Stomach (tissue), 9 donors: ENCODE results near the gene DNAH17. TPM values are rescaled to one million over a fixed set of nuclear protein-coding genes. Genes with fewer than 3 reads are reported as not detected.

Source experiments
- DNase-seq, 2 donors: peaks; one replicate each; pipeline versions ENCODE4 v3.0.0 to v3.0.0-alpha.2; 2013 to 2019
- H3K27ac ChIP-seq, 5 donors: fragments of 200-600 bp in 4 of 5; sonication (generic) in 4 of 5; one replicate each; pipeline ENCODE4 v1.5.1; 2013 to 2019; ENCODE audit warnings: mild to moderate bottlenecking in 1 of 5, moderate library complexity in 1 of 5
- H3K27me3 ChIP-seq, 3 donors: fragments of 200-600 bp; sonication (generic); one replicate each; pipeline ENCODE4 v1.5.1; 2017 to 2019; ENCODE audit warnings: mixed run types in 1 of 3
- H3K36me3 ChIP-seq, 4 donors: fragments of 200-600 bp; sonication (generic); 1 replicate in 3 of 4; 2 replicates in 1 of 4; pipeline ENCODE4 v1.5.1; 2016 to 2019
- H3K4me1 ChIP-seq, 4 donors: fragments of 200-600 bp; sonication (generic); one replicate each; pipeline ENCODE4 v1.5.1; 2016 to 2019
- H3K4me3 ChIP-seq, 4 donors: fragments of 200-600 bp; sonication (generic) in 3 of 4; one replicate each; pipeline ENCODE4 v1.5.1; 2016 to 2019; ENCODE audit warnings: mild to moderate bottlenecking in 1 of 4
- H3K9me3 ChIP-seq, 4 donors: fragments of 200-600 bp; sonication (generic); one replicate each; pipeline ENCODE4 v1.5.1; 2016 to 2019
- CTCF ChIP-seq, 7 experiments: fragments of 450-650 bp in 4 of 7; fragments of 200-600 bp in 3 of 7; sonication (generic) in 3 of 7; IDR thresholded peaks; one replicate each; pipeline ENCODE4 v1.5.1; 2016 to 2019; ENCODE audit warnings: antibody characterized with exemption in 7 of 7, control low read depth in 2 of 7, mild to moderate bottlenecking in 1 of 7
- EP300 ChIP-seq: sonication (generic); formaldehyde crosslinking; IDR thresholded peaks from one replicate; pipeline ENCODE4 v1.6.1; 2017; ENCODE audit warnings: antibody characterized with exemption
- POLR2A ChIP-seq, 4 donors: fragments of 450-650 bp; IDR thresholded peaks; one replicate each; pipeline ENCODE4 v1.6.1; 2016; ENCODE audit warnings: antibody characterized with exemption in 4 of 4, control low read depth in 2 of 4, mild to moderate bottlenecking in 1 of 4, moderate library complexity in 1 of 4
- POLR2AphosphoS5 ChIP-seq, 3 donors: sonication (generic); formaldehyde crosslinking; IDR thresholded peaks; one replicate each; pipeline ENCODE4 v1.6.1; 2016; ENCODE audit warnings: antibody characterized with exemption in 3 of 3
- WGBS, 5 donors: extraction: QIAGEN DNeasy Blood & Tissue Kit in 3 of 5; methylation state at CpG; one replicate each; pipeline versions ENCODE4 v1.1.5 to v1.1.7; 2013 to 2018; 5-methylcytosine and 5-hydroxymethylcytosine counted together
- intact Hi-C: fragments of 100-400 bp; cut with DNase I; formaldehyde crosslinking; loops from one replicate; pipeline ENCODE4 v1.15.1; 2023; ENCODE audit warnings: low total_unique reads
- polyA plus RNA-seq, 3 donors: library from polyadenylated mRNA; stranded (reverse); fragments of 200-250 nt; gene quantifications; one replicate each; pipeline ENCODE4 v1.2.3, GENCODE V29; 2013
- total RNA-seq, 5 donors: library from RNA; depleted of rRNA; stranded (reverse); fragments of >200 nt; gene quantifications; one replicate each; pipeline versions ENCODE4 v1.1.0 to v1.2.3, GENCODE V29; 2014 to 2016
- donor health status: healthy with polysubstance abuse.
- donor health status: Bipolar disorder and iron deficiency.
- donor health status: healthy.

Gene DNAH17
- total and polyA plus RNA-seq, 8 donors = 0.03 to 2.4 (median 0.45) TPM; not detected in 5

DNA sequence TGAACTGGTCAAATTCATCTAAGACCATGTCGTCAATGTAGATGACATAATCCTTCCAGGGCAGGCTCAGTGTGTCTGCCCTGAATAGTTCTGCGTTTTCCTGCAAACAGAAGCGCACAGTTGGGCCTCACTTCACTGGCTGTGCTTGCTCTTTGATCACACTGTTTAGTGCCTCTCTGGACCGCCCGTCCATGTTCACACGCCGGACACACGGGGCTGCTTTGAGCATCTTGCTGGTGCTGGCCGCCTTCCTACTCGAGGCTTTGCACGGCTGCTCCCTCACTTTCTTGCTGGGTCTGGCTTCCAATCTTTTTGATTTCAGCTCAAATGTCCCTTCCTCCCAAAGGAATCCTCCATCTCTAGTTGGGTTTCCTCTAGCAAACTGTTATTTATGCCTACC, 37.4 kb downstream of the DNAH17 start:
- 91 to 95% (median 94%) methylated on average over 11 of the region's 11 CpGs for whole genome bisulfite sequencing, 5 donors
- intact Hi-C loops = no loop called here
- no peak for DNase-seq

DNA sequence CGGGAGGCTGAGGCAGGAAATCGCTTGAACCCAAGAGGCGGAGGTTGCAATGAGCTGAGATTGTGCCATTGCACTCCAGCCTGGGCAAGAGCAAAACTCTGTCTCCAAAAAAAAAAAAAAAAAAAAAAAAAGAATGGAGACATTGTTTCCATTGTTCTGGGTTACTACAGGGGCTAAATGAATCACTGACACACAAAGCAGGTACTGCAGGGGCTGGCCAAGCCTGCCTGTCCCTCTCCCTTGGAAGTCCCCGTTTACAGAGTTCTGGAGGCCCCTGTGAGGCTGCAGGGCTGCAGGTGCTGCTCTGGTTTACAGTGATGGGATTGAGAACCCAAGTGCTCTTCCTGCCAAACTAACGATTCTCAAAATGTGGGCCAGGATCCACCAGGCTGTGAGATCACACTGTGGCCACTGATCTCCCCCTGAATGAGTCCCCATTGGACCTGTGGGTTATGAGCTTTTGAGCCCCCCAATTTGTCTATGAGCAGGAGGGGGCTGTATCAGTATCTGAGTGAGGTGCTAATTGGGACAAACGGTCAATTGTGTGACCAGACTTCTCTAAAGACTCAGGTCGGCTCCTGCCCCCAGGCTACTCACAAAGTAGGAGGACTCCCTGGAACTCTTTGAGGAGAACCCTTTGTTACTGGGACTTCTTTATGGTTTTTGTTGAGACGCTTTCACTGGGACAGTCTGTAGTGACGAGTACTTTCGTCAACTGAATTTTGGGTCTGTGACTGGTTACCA, 39.0 kb downstream of the DNAH17 start:
- no peak for DNase-seq
- no peak overlapping the region for H3K27ac ChIP-seq
- H3K36me3 ChIP-seq = no peaks in the 10 kb centered on the region
- intact Hi-C loops = no loop called here
- WGBS, 5 donors = 65 to 76% (median 70%) methylated on average over 10 of the region's 10 CpGs
- H3K4me1 ChIP-seq = peaks cover 0 to 17% (median 13%) of the 10 kb centered on the region in 4 donors
- H3K9me3 ChIP-seq = no peaks in the 10 kb centered on the region
- TF ChIP-seq CTCF (IDR thresholded peaks at IDR 0.05) (no peak), EP300 (no peak), POLR2AphosphoS5 (IDR thresholded peaks at IDR 0.05) (no peak), POLR2A (IDR thresholded peaks at IDR 0.05) (no peak)
- no peak overlapping the region for H3K4me3 ChIP-seq
- H3K27me3 ChIP-seq = no peaks in the 10 kb centered on the region

More for the DNA sequence above, 37.4 kb downstream of the DNAH17 start:
- Histone ChIP-seq H3K4me3 (no peak overlapping the region), H3K27me3 (no peaks in the 10 kb centered on the region), H3K36me3 (no peaks in the 10 kb centered on the region), H3K9me3 (no peaks in the 10 kb centered on the region), H3K4me1 (peaks cover 0 to 15% (median 13%) of the 10 kb centered on the region in 4 donors), H3K27ac (no peak overlapping the region)
- no peak for TF ChIP-seq POLR2A (IDR thresholded peaks at IDR 0.05)
- TF ChIP-seq EP300 = no peak

DNA sequence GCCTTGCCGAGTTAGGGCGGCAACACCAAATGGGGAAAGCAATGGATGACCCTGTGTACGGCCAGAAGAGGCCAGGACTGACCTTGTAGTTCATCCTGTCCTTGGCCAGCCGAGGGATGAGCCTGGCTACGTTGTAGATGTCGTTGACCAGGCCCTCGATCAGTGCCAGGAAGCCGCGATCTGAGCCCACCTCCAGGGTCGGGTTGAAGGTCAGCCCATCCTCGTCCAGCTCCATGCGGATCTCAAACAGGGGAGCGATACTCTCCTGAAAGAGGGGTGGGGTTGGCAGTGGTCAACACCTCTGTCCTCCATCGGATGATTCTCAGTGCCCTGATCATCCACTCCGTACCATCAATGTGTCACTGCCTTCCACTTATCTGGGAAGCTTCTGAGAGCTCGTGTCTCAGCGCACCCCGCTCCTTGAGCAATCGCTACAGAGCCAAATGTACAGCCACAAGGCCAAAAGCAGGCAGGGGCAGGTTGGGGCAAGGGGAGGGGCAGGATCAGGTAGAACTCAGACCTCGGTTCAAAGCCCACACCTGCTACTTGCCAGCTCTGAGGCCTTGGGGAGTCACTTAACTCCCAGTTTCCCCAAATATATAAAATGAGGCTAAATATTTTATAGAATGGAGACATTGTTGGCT, 39.9 kb downstream of the DNAH17 start:
- Histone ChIP-seq H3K27ac (no peak overlapping the region), H3K4me3 (no peak overlapping the region), H3K4me1 (peaks cover 0 to 17% (median 13%) of the 10 kb centered on the region in 4 donors), H3K9me3 (no peaks in the 10 kb centered on the region), H3K36me3 (no peaks in the 10 kb centered on the region), H3K27me3 (no peaks in the 10 kb centered on the region)
- no peak for DNase-seq
- intact Hi-C loops = no loop called here
- 92 to 97% (median 96%) methylated on average over 19 to 20 of the region's 20 CpGs for WGBS, 5 donors
- TF ChIP-seq POLR2A (IDR thresholded peaks at IDR 0.05) = no peak
- no peak for TF ChIP-seq CTCF (IDR thresholded peaks at IDR 0.05)
- TF ChIP-seq POLR2AphosphoS5 (IDR thresholded peaks at IDR 0.05) = no peak
- TF ChIP-seq EP300 = no peak

- intact Hi-C loops = no loop called here
- H3K27ac ChIP-seq = no peak overlapping the region
Observed at GRCh38 chr17:78535273-78536197, 41.7 kb downstream of the DNAH17 start.

More at GRCh38 chr17:78535273-78536197, 41.7 kb downstream of the DNAH17 start:
- Histone ChIP-seq H3K36me3 (no peaks in the 10 kb centered on the region), H3K4me3 (no peak overlapping the region), H3K27me3 (no peaks in the 10 kb centered on the region), H3K9me3 (no peaks in the 10 kb centered on the region), H3K4me1 (peaks cover 0 to 17% (median 13%) of the 10 kb centered on the region in 4 donors)
- WGBS, 5 donors = 20 to 42% (median 29%) methylated on average over 19 of the region's 19 CpGs
- no peak for TF ChIP-seq CTCF (IDR thresholded peaks at IDR 0.05)
- no peak for TF ChIP-seq EP300
- TF ChIP-seq POLR2AphosphoS5 (IDR thresholded peaks at IDR 0.05) = no peak
- no peak for TF ChIP-seq POLR2A (IDR thresholded peaks at IDR 0.05)
- peak in 1 of 2 donors; percentile 64 for DNase-seq
